Measurements from ENCODE around the gene RPS6KA4.

RPS6KA4 gene

DNA sequence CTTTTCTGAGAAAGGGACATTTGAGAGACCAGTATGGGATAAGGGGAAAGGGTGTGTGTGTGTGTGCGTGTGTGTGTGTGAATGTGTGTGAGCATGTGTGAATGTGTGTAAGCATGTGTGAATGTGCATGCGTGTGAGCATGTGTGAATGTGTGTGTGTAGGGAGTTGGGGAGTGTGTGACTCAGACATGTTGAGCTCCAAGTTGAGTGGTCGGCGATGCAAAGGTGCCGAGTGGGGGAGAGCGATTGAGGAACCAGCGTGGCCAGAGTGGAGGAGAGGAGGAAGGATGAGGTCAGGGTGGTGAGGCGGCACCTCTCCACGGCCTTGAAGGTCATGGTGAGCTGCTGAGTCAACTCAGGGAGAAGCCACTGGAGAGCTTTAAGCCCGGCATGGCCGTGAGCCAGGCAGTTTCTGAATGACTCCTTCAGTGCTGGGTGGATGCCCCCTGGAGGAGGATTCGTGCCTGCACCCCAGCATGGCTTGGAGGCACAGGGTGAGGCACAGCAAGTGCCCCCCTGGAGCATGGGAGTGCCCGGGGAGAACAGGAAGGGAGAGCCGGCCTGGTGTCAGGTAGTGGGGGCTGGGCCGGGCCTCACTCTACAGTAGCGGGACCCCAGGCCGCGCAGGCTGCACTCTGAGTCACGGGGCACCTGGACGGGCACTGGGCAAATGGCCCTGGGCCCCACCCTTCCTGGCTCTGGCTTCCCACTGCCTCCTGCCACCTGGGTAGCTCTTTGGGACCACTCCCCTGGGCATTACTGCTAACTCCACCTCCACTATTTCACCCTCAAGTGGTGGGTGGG is 27.2 kb upstream of the RPS6KA4 start:
- TF ChIP-seq, protein P1, sequence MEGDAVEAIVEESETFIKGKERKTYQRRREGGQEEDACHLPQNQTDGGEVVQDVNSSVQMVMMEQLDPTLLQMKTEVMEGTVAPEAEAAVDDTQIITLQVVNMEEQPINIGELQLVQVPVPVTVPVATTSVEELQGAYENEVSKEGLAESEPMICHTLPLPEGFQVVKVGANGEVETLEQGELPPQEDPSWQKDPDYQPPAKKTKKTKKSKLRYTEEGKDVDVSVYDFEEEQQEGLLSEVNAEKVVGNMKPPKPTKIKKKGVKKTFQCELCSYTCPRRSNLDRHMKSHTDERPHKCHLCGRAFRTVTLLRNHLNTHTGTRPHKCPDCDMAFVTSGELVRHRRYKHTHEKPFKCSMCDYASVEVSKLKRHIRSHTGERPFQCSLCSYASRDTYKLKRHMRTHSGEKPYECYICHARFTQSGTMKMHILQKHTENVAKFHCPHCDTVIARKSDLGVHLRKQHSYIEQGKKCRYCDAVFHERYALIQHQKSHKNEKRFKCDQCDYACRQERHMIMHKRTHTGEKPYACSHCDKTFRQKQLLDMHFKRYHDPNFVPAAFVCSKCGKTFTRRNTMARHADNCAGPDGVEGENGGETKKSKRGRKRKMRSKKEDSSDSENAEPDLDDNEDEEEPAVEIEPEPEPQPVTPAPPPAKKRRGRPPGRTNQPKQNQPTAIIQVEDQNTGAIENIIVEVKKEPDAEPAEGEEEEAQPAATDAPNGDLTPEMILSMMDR (conservative IDR thresholded peaks at IDR 0.05) = peak; percentile 77
- peak overlapping the region; percentile 93 for H3K27ac ChIP-seq

DNA sequence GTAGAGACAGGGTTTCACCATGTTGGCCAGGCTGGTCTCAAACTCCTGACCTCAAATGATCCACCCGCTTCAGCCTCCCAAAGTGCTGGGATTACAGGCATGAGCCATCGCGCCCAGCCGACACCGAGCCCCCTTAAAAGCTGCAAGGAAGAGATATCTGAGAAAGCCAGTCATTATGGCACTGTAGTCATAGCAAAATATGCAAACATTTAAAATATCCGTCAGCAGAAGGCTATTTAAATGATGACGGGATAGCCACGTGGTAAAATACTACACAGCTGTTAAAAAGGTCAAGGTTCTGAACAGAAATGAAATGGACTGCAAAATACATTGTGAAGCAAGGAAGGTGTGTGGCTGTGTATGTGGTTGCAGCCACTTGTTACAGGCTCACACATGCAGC is 25.4 kb upstream of the RPS6KA4 start:
- TF ChIP-seq, protein P1 (conservative IDR thresholded peaks at IDR 0.05) = no peak
- H3K27ac ChIP-seq = no peak overlapping the region

DNA sequence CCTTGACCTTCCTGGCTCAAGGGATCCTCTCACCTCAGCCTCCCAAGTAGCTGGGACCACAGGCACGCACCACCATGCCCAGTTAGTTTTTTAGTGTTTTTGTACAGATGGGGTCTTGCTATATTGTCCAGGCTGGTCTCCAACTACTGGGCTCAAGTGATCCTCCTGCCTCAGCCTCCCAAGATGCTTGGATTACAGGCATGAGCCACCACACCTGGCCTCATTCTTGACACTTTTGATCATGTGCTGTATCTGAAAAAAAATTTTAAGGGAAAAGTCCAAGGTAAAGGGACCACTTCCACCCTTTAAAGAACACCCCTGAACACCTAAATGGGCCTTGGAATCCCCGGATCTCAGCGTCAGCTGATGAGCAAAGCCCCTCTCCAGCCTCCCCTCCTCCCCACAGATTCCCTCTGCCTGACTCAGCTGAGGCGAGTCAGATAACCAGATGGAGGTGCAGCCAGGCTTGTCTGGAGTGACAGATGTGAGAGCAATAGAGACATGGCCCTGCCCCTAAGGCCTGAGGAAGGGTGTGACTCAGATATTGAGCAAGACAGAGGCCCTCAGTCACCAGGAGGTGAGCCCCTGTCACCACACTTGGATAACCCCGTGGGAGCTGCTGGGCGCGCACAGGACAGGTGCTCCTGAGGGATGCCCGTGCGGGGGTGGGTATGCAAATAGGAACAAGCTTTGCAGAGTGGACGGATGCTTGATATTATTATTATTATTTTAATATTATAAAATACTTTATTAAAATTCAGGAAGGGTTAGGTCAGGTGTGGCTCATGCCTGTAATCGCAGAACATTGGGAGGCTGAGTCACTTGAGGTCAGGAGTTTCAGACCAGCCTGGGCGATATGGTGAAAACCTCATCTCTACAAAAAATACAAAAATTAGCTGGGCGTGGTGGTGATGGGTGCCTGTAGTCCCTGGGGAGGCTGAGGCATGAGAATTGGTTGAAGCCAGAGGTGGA is 23.9 kb upstream of the RPS6KA4 start:
- H3K27ac ChIP-seq = no peak overlapping the region
- TF ChIP-seq, protein P1 (conservative IDR thresholded peaks at IDR 0.05) = no peak

DNA sequence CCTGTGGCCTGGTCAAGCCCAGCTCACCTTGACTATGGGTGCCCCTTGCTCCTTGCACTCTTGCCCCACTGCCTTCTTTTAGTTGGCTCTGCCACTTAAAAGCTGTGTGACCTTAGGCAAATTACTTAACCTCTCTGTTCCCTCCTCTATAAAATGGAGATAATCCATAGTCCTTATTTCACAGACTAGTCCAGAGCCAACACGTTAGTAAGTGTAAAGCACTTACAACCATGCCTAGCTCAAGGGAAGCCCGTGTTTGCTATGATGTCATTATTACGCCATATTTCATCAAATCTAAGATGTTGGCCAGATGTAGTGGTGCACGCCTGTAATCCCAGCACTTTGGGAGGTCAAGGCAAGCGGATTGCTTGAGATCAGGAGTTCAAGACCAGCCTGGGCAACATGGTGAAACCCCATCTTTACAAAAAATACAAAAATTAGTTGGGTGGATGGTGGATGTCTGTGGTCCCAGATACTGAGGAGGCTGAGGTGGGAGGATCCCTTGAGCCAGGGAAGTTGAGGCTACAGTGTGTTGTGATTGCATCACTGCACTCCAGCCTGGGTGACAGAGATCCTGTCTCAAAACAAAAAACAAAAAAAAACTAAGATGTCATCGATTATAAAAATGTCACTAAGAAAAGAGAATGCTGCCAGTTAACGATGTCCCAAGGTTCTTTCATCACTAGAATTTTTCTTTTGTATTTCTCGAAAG is 21.3 kb upstream of the RPS6KA4 start:
- TF ChIP-seq, protein P1 (conservative IDR thresholded peaks at IDR 0.05) = no peak
- no peak overlapping the region for H3K27ac ChIP-seq

DNA sequence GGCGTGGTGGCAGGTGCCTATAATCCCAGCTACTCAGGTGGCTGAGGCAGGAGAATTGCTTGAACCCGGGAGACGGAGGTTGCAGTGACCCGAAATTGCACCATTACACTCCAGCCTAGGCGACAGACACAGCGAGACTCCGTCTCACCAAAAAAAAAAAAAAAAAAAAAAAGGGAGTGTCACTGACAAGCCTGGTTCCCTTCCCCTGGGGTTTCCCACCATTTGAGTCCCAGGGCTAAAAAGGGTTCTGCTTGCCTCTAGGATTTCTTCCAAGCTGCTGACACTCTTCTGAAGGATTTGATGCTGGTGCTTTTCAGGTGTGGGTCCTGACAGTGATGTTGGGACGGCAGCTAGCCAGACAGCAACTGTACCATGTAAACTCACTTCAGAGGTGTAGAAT is 20.2 kb upstream of the RPS6KA4 start:
- TF ChIP-seq, protein P1 (conservative IDR thresholded peaks at IDR 0.05) = no peak
- no peak overlapping the region for H3K27ac ChIP-seq

DNA sequence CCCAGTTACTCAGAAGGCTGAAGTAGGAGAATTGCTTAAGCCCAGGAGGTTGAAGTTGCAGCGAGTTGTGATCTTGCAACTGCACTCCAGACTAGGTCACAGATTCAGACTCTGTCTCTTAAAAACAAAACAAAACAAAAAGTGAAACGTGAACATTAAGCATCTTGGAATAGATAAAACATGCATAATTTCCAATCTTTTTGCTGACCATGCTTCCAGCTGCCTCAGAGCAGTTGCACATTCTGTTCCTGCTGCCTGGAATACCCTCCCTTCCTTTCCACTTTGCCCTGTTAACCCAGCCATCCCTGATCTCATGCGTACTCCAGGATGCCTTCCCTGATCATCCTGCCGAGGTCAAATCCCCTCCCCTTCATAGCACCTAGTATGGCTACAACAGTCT is 19.7 kb upstream of the RPS6KA4 start:
- no peak overlapping the region; the same call in 1 of the 2 replicates for H3K27ac ChIP-seq
- TF ChIP-seq, protein P1 (conservative IDR thresholded peaks at IDR 0.05) = no peak
